ENCODE results near the gene TAOK2. TPM values are rescaled to one million over a fixed set of nuclear protein-coding genes. Genes with fewer than 3 reads are reported as not detected.

TAOK2 gene
- total and polyA plus RNA-seq, 2 of the 13 experiments (the other 11 are each of a cell fraction or from before 2014, with no cell fraction given), result 17.4 to 43.2 TPM

GRCh38 chr16:29943846-29944799 is 29.5 kb upstream of the TAOK2 start (continued):
- TF ChIP-seq THAP7 (CRISPR knock-in tag; IDR thresholded peaks at IDR 0.05), result 0 out of 2 replicates have a peak, but pooled peaks have one; percentile 40
- 0 out of 2 replicates have a peak, but pooled peaks have one; percentile 37 for TF ChIP-seq ZNF792 (CRISPR knock-in tag; IDR thresholded peaks at IDR 0.05)
- TF ChIP-seq PHF21A (CRISPR knock-in tag; IDR thresholded peaks at IDR 0.05), result peak; percentile 66
- TF ChIP-seq IRF2 (CRISPR knock-in tag; IDR thresholded peaks at IDR 0.05), result no peak
- 0 out of 2 replicates have a peak, but pooled peaks have one; percentile 32 for TF ChIP-seq KDM4B (CRISPR knock-in tag; IDR thresholded peaks at IDR 0.05)
- 0 out of 2 replicates have a peak, but pooled peaks have one; percentile 29 for TF ChIP-seq ZNF451 (CRISPR knock-in tag; IDR thresholded peaks at IDR 0.05)
- no peak for TF ChIP-seq RBM22 (optimal IDR thresholded peaks at IDR 0.05; ENCODE audit: low read length)
- no peak for TF ChIP-seq LCORL (IDR thresholded peaks at IDR 0.05)
- peak; percentile 36; the same call in 1 of the 2 replicates for TF ChIP-seq LCORL (CRISPR knock-in tag; IDR thresholded peaks at IDR 0.05)
- TF ChIP-seq ZNF616 (CRISPR knock-in tag; IDR thresholded peaks at IDR 0.05; ENCODE audit: low read depth), result no peak
- TF ChIP-seq TEAD3 (CRISPR knock-in tag; optimal IDR thresholded peaks at IDR 0.05; ENCODE audit: borderline replicate concordance), result peak; percentile 97
- TF ChIP-seq ZNF501 (CRISPR knock-in tag; IDR thresholded peaks at IDR 0.05), result peak; percentile 81
- TF ChIP-seq ZNF713 (CRISPR knock-in tag; IDR thresholded peaks at IDR 0.05), result no peak
- 0 out of 2 replicates have a peak, but pooled peaks have one; percentile 19 for TF ChIP-seq ZNF280D (CRISPR knock-in tag; IDR thresholded peaks at IDR 0.05)
- peak; percentile 26 for TF ChIP-seq MAFF (IDR thresholded peaks at IDR 0.05; ENCODE audit: low read depth, low read length)
- no peak for TF ChIP-seq POGK (CRISPR knock-in tag; conservative IDR thresholded peaks at IDR 0.05)
- peak; percentile 22 to 50; a peak in 2 of 4 replicates for TF ChIP-seq POLR2A (IDR thresholded peaks at IDR 0.05; ENCODE audit: insufficient read depth in 1 of 2, low read depth in 2 of 2, low read length in 2 of 2)
- TF ChIP-seq ZNF383 (CRISPR knock-in tag; IDR thresholded peaks at IDR 0.05; ENCODE audit: borderline replicate concordance), result no peak
- no peak for TF ChIP-seq DMTF1 (CRISPR knock-in tag; IDR thresholded peaks at IDR 0.05)
- no peak for TF ChIP-seq SCMH1 (CRISPR knock-in tag; IDR thresholded peaks at IDR 0.05; ENCODE audit: borderline replicate concordance)
- peak; percentile 45; the same call in 1 of the 2 replicates for TF ChIP-seq POGZ (CRISPR knock-in tag; IDR thresholded peaks at IDR 0.05)
- no peak for TF ChIP-seq DDIT3 (CRISPR knock-in tag; IDR thresholded peaks at IDR 0.05)

All from HepG2 (cell line).